ENCODE data around the gene CYP39A1.

- TF ChIP-seq CTCF (IDR thresholded peaks at IDR 0.05) (no peak), CHD2 (IDR thresholded peaks at IDR 0.05; ENCODE audit: low read length, partially characterized antibody) (no peak), USF2 (IDR thresholded peaks at IDR 0.05) (no peak), EP300 (IDR thresholded peaks at IDR 0.05) (no peak), REST (IDR thresholded peaks at IDR 0.05) (no peak), CBX2 (IDR thresholded peaks at IDR 0.05; ENCODE audit: borderline replicate concordance, low read depth) (no peak), RNF2 (IDR thresholded peaks at IDR 0.05; ENCODE audit: borderline replicate concordance, low read depth) (no peak), RFX5 (IDR thresholded peaks at IDR 0.05) (no peak), GATA3 (IDR thresholded peaks at IDR 0.05; ENCODE audit: borderline replicate concordance) (no peak), CEBPB (IDR thresholded peaks at IDR 0.05) (no peak)
Observed at GRCh38 chr6:46689657-46690056, 37.0 kb upstream of the CYP39A1 start.

Measured in A549 (cell line).